ENCODE measurements around the gene TSPYL4.

TSPYL4 gene

GRCh38 chr6:116248577-116248976 lies 5.3 kb downstream of the TSPYL4 start:
- H3K4me1 ChIP-seq (ENCODE audit: control insufficient read depth, low read depth, low read length): peaks cover 6% of the 10 kb centered on the region

GRCh38 chr6:116247285-116247684 lies 6.6 kb downstream of the TSPYL4 start:
- peaks cover 3% of the 10 kb centered on the region for H3K4me1 ChIP-seq (ENCODE audit: control insufficient read depth, low read depth, low read length)
- H3K9me3 ChIP-seq (ENCODE audit: control insufficient read depth, low read depth, low read length): no peaks in the 10 kb centered on the region
- no peak overlapping the region for H3K27ac ChIP-seq (ENCODE audit: low read length)
- H3K9ac ChIP-seq (ENCODE audit: low read length): no peak overlapping the region
- H3K36me3 ChIP-seq (ENCODE audit: control insufficient read depth, low read depth, low read length): no peaks in the 10 kb centered on the region
- no peak overlapping the region for H3K4me3 ChIP-seq (ENCODE audit: low read length)
- H3K27me3 ChIP-seq (ENCODE audit: control insufficient read depth, insufficient read depth, low read length): no peaks in the 10 kb centered on the region

More at GRCh38 chr6:116248577-116248976, 5.3 kb downstream of the TSPYL4 start:
- Histone ChIP-seq H3K27ac (ENCODE audit: low read length) (no peak overlapping the region), H3K27me3 (ENCODE audit: control insufficient read depth, insufficient read depth, low read length) (no peaks in the 10 kb centered on the region), H3K4me3 (ENCODE audit: low read length) (no peak overlapping the region), H3K36me3 (ENCODE audit: control insufficient read depth, low read depth, low read length) (no peaks in the 10 kb centered on the region), H3K9me3 (ENCODE audit: control insufficient read depth, low read depth, low read length) (no peaks in the 10 kb centered on the region), H3K9ac (ENCODE audit: low read length) (no peak overlapping the region)

GRCh38 chr6:116246089-116246488 lies 7.8 kb downstream of the TSPYL4 start:
- H3K9me3 ChIP-seq (ENCODE audit: control insufficient read depth, low read depth, low read length): no peaks in the 10 kb centered on the region
- no peak overlapping the region for H3K4me3 ChIP-seq (ENCODE audit: low read length)
- no peaks in the 10 kb centered on the region for H3K27me3 ChIP-seq (ENCODE audit: control insufficient read depth, insufficient read depth, low read length)
- no peaks in the 10 kb centered on the region for H3K36me3 ChIP-seq (ENCODE audit: control insufficient read depth, low read depth, low read length)
- H3K27ac ChIP-seq (ENCODE audit: low read length): no peak overlapping the region
- no peak overlapping the region for H3K9ac ChIP-seq (ENCODE audit: low read length)
- no peaks in the 10 kb centered on the region for H3K4me1 ChIP-seq (ENCODE audit: control insufficient read depth, low read depth, low read length)

GRCh38 chr6:116244284-116244683 lies 9.6 kb downstream of the TSPYL4 start:
- Histone ChIP-seq H3K27me3 (ENCODE audit: control insufficient read depth, insufficient read depth, low read length) (no peaks in the 10 kb centered on the region), H3K4me3 (ENCODE audit: low read length) (no peak overlapping the region), H3K4me1 (ENCODE audit: control insufficient read depth, low read depth, low read length) (no peaks in the 10 kb centered on the region), H3K36me3 (ENCODE audit: control insufficient read depth, low read depth, low read length) (peaks cover 4% of the 10 kb centered on the region), H3K9ac (ENCODE audit: low read length) (no peak overlapping the region), H3K27ac (ENCODE audit: low read length) (no peak overlapping the region), H3K9me3 (ENCODE audit: control insufficient read depth, low read depth, low read length) (no peaks in the 10 kb centered on the region)

GRCh38 chr6:116239856-116240255 lies 14.0 kb downstream of the TSPYL4 start:
- no peak overlapping the region for H3K9ac ChIP-seq (ENCODE audit: low read length)
- no peak overlapping the region for H3K4me3 ChIP-seq (ENCODE audit: low read length)
- H3K27ac ChIP-seq (ENCODE audit: low read length): no peak overlapping the region
- no peaks in the 10 kb centered on the region for H3K4me1 ChIP-seq (ENCODE audit: control insufficient read depth, low read depth, low read length)
- peaks cover 19% of the 10 kb centered on the region for H3K36me3 ChIP-seq (ENCODE audit: control insufficient read depth, low read depth, low read length)
- H3K27me3 ChIP-seq (ENCODE audit: control insufficient read depth, insufficient read depth, low read length): no peaks in the 10 kb centered on the region
- no peaks in the 10 kb centered on the region for H3K9me3 ChIP-seq (ENCODE audit: control insufficient read depth, low read depth, low read length)

- Histone ChIP-seq H3K4me1 (ENCODE audit: control insufficient read depth, low read depth, low read length) (no peaks in the 10 kb centered on the region), H3K4me3 (ENCODE audit: low read length) (no peak overlapping the region), H3K27ac (ENCODE audit: low read length) (no peak overlapping the region), H3K9ac (ENCODE audit: low read length) (no peak overlapping the region), H3K27me3 (ENCODE audit: control insufficient read depth, insufficient read depth, low read length) (no peaks in the 10 kb centered on the region), H3K9me3 (ENCODE audit: control insufficient read depth, low read depth, low read length) (no peaks in the 10 kb centered on the region), H3K36me3 (ENCODE audit: control insufficient read depth, low read depth, low read length) (peaks cover 19% of the 10 kb centered on the region)
Observed at GRCh38 chr6:116239256-116239655, 14.6 kb downstream of the TSPYL4 start.

- peaks cover 19% of the 10 kb centered on the region for H3K36me3 ChIP-seq (ENCODE audit: control insufficient read depth, low read depth, low read length)
Observed at GRCh38 chr6:116238083-116238482, 15.8 kb downstream of the TSPYL4 start.

GRCh38 chr6:116234689-116235088 lies 19.2 kb downstream of the TSPYL4 start:
- H3K27me3 ChIP-seq (ENCODE audit: control insufficient read depth, insufficient read depth, low read length): no peaks in the 10 kb centered on the region
- H3K4me3 ChIP-seq (ENCODE audit: low read length): no peak overlapping the region
- H3K36me3 ChIP-seq (ENCODE audit: control insufficient read depth, low read depth, low read length): peaks cover 18% of the 10 kb centered on the region
- H3K27ac ChIP-seq (ENCODE audit: low read length): no peak overlapping the region
- H3K9me3 ChIP-seq (ENCODE audit: control insufficient read depth, low read depth, low read length): no peaks in the 10 kb centered on the region
- no peaks in the 10 kb centered on the region for H3K4me1 ChIP-seq (ENCODE audit: control insufficient read depth, low read depth, low read length)
- no peak overlapping the region for H3K9ac ChIP-seq (ENCODE audit: low read length)

More at GRCh38 chr6:116238083-116238482, 15.8 kb downstream of the TSPYL4 start:
- Histone ChIP-seq H3K27ac (ENCODE audit: low read length) (no peak overlapping the region), H3K9me3 (ENCODE audit: control insufficient read depth, low read depth, low read length) (no peaks in the 10 kb centered on the region), H3K4me1 (ENCODE audit: control insufficient read depth, low read depth, low read length) (no peaks in the 10 kb centered on the region), H3K27me3 (ENCODE audit: control insufficient read depth, insufficient read depth, low read length) (no peaks in the 10 kb centered on the region), H3K9ac (ENCODE audit: low read length) (no peak overlapping the region), H3K4me3 (ENCODE audit: low read length) (no peak overlapping the region)

- Histone ChIP-seq H3K27ac (ENCODE audit: low read length) (peak overlapping the region; percentile 10), H3K36me3 (ENCODE audit: control insufficient read depth, low read depth, low read length) (no peaks in the 10 kb centered on the region), H3K9me3 (ENCODE audit: control insufficient read depth, low read depth, low read length) (no peaks in the 10 kb centered on the region), H3K27me3 (ENCODE audit: control insufficient read depth, insufficient read depth, low read length) (no peaks in the 10 kb centered on the region), H3K4me3 (ENCODE audit: low read length) (peak overlapping the region; percentile 28), H3K4me1 (ENCODE audit: control insufficient read depth, low read depth, low read length) (peaks cover 4% of the 10 kb centered on the region), H3K9ac (ENCODE audit: low read length) (peak overlapping the region; percentile 10)
Observed at GRCh38 chr6:116229287-116229913, 24.5 kb downstream of the TSPYL4 start.

GRCh38 chr6:116223355-116223754 lies 30.5 kb downstream of the TSPYL4 start:
- Histone ChIP-seq H3K27ac (ENCODE audit: low read length) (no peak overlapping the region), H3K36me3 (ENCODE audit: control insufficient read depth, low read depth, low read length) (no peaks in the 10 kb centered on the region)

GRCh38 chr6:116221911-116222310 lies 32.0 kb downstream of the TSPYL4 start:
- no peak overlapping the region for H3K27ac ChIP-seq (ENCODE audit: low read length)
- no peak overlapping the region for H3K9ac ChIP-seq (ENCODE audit: low read length)
- no peaks in the 10 kb centered on the region for H3K9me3 ChIP-seq (ENCODE audit: control insufficient read depth, low read depth, low read length)
- peaks cover 11% of the 10 kb centered on the region for H3K4me1 ChIP-seq (ENCODE audit: control insufficient read depth, low read depth, low read length)
- H3K27me3 ChIP-seq (ENCODE audit: control insufficient read depth, insufficient read depth, low read length): no peaks in the 10 kb centered on the region
- no peak overlapping the region for H3K4me3 ChIP-seq (ENCODE audit: low read length)
- H3K36me3 ChIP-seq (ENCODE audit: control insufficient read depth, low read depth, low read length): no peaks in the 10 kb centered on the region

More at GRCh38 chr6:116223355-116223754, 30.5 kb downstream of the TSPYL4 start:
- Histone ChIP-seq H3K9ac (ENCODE audit: low read length) (no peak overlapping the region), H3K27me3 (ENCODE audit: control insufficient read depth, insufficient read depth, low read length) (no peaks in the 10 kb centered on the region), H3K4me3 (ENCODE audit: low read length) (peak overlapping the region; percentile 9), H3K9me3 (ENCODE audit: control insufficient read depth, low read depth, low read length) (no peaks in the 10 kb centered on the region), H3K4me1 (ENCODE audit: control insufficient read depth, low read depth, low read length) (peaks cover 11% of the 10 kb centered on the region)

GRCh38 chr6:116221067-116221466 lies 32.8 kb downstream of the TSPYL4 start:
- Histone ChIP-seq H3K27ac (ENCODE audit: low read length) (no peak overlapping the region), H3K36me3 (ENCODE audit: control insufficient read depth, low read depth, low read length) (no peaks in the 10 kb centered on the region), H3K4me1 (ENCODE audit: control insufficient read depth, low read depth, low read length) (peaks cover 11% of the 10 kb centered on the region), H3K4me3 (ENCODE audit: low read length) (no peak overlapping the region), H3K27me3 (ENCODE audit: control insufficient read depth, insufficient read depth, low read length) (no peaks in the 10 kb centered on the region), H3K9me3 (ENCODE audit: control insufficient read depth, low read depth, low read length) (no peaks in the 10 kb centered on the region), H3K9ac (ENCODE audit: low read length) (no peak overlapping the region)

All from iPS-18a (cell line).